Nephron (organoid): ENCODE results near the gene ZNF398.

Experiments used
- H3K27ac Mint-ChIP-seq, 3 experiments: 2 replicates each; pipeline ENCODE4 v1.8.0; 2020; ENCODE audit warnings: mixed read lengths in 3 of 3, mild to moderate bottlenecking in 2 of 3, moderate library complexity in 1 of 3
- H3K27me3 Mint-ChIP-seq: 2 replicates; pipeline ENCODE4 v1.8.0; 2021; ENCODE audit warnings: low read depth, mild to moderate bottlenecking, moderate library complexity, mixed read lengths
- H3K36me3 Mint-ChIP-seq: 2 replicates; pipeline ENCODE4 v1.8.0; 2020; ENCODE audit warnings: low read depth, mixed read lengths
- H3K4me1 Mint-ChIP-seq: 2 replicates; pipeline ENCODE4 v1.8.0; 2020; ENCODE audit warnings: mixed read lengths
- H3K4me3 Mint-ChIP-seq, 3 experiments: 2 replicates each; pipeline ENCODE4 v1.8.0; 2020; ENCODE audit warnings: mild to moderate bottlenecking in 3 of 3, mixed read lengths in 3 of 3, moderate library complexity in 2 of 3
- H3K9me3 Mint-ChIP-seq: 2 replicates; pipeline ENCODE4 v1.8.0; 2020; ENCODE audit warnings: mixed read lengths
- CTCF ChIP-seq, 3 experiments: fragments of 200-600 bp; sonication (generic); IDR thresholded peaks; one replicate each; pipeline ENCODE4 v1.5.0; 2021; ENCODE audit warnings: antibody characterized with exemption in 3 of 3; ENCODE audit not compliant: unreplicated experiment in 3 of 3

The ZNF398 gene

DNA sequence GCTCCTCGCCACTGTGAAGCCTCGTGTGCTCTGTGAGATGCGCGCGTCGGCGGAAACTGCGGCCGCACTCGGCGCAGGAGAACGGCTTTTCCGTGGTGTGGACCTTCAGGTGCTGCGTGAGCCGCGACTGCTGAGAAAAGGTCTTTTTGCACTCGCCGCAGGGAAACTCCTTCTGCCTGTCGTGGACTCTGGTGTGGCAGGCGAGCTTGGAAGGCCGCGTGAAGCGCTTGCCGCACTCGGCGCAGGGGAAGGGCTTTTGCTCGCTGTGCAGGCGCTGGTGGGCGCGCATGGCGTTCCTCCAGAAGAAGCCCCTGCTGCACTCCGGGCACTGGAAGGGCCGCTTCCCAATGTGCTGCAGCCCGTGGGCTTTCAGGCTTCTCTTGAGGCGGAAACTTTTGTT is 43.0 kb upstream of the ZNF398 start:
- TF ChIP-seq CTCF (IDR thresholded peaks at IDR 0.05; ENCODE audit: unreplicated experiment in 3 of 3), result no peak
- Mint-ChIP-seq H3K9me3 (no peaks in the 10 kb centered on the region), H3K27ac (no peak overlapping the region), H3K4me1 (peaks cover 5% of the 10 kb centered on the region), H3K36me3 (peaks cover 18% of the 10 kb centered on the region), H3K27me3 (peaks cover 3% of the 10 kb centered on the region), H3K4me3 (no peak overlapping the region)

- Mint-ChIP-seq H3K4me1 (peaks cover 5% of the 10 kb centered on the region), H3K27ac (no peak overlapping the region), H3K36me3 (peaks cover 21% of the 10 kb centered on the region), H3K4me3 (no peak overlapping the region), H3K9me3 (no peaks in the 10 kb centered on the region), H3K27me3 (no peaks in the 10 kb centered on the region)
- TF ChIP-seq CTCF (IDR thresholded peaks at IDR 0.05; ENCODE audit: unreplicated experiment in 3 of 3), result no peak
Observed at GRCh38 chr7:149104749-149105148, 42.5 kb upstream of the ZNF398 start.

GRCh38 chr7:149109969-149110368 is 37.3 kb upstream of the ZNF398 start:
- no peak overlapping the region for H3K27ac Mint-ChIP-seq
- TF ChIP-seq CTCF (IDR thresholded peaks at IDR 0.05; ENCODE audit: unreplicated experiment in 3 of 3), result no peak
- H3K4me3 Mint-ChIP-seq, result no peak overlapping the region
- H3K27me3 Mint-ChIP-seq, result no peaks in the 10 kb centered on the region
- H3K4me1 Mint-ChIP-seq, result no peaks in the 10 kb centered on the region
- no peaks in the 10 kb centered on the region for H3K9me3 Mint-ChIP-seq
- H3K36me3 Mint-ChIP-seq, result peaks cover 18% of the 10 kb centered on the region

DNA sequence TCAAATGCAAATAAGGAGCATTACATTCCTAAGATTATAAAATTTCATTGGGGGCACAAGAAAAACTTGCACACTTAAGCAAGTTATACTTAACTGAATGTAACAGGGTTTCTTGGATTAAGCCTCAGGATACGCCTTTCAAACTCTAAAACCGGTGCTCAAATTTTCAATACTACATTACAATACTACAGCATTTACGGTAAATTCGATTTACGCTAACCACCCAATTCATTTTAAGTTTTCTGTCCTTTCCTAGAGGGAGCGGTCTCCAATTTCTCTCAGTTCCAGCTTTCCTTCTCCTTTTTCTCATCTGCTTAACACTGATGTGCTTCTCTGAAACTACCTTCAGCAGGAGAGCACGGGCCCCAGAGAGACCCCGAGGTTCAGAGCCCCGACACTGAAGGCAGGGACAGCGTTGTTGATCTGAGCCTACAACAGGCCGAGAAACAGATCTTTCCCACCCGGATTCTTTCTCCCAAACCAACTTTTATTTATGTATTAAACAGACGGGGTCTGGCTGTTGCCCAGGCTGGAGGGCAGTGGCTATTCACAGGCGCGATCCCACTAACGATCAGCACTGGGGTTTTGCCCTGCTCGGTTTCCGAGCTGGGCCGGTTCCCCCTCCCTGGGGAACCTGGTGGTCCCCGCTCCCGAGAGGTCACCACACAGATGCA is 21.9 kb upstream of the ZNF398 start:
- TF ChIP-seq CTCF (IDR thresholded peaks at IDR 0.05; ENCODE audit: unreplicated experiment in 3 of 3), result no peak
- Mint-ChIP-seq H3K27ac (peak overlapping the region; percentile 94 to 96 (median 96)), H3K36me3 (peaks cover 18% of the 10 kb centered on the region), H3K9me3 (no peaks in the 10 kb centered on the region), H3K4me3 (peak overlapping the region; percentile 93 to 100 (median 99)), H3K4me1 (peaks cover 19% of the 10 kb centered on the region), H3K27me3 (peaks cover 3% of the 10 kb centered on the region)

- Mint-ChIP-seq H3K4me3 (peak within 1 kb of the TSS; percentile 93 to 100 (median 99)), H3K27ac (peak within 1 kb of the TSS; percentile 96 to 98 (median 96)), H3K9me3 (peaks cover 5% of the 10 kb centered on the region), H3K27me3 (peaks cover 3% of the 10 kb centered on the region), H3K4me1 (peaks cover 19% of the 10 kb centered on the region), H3K36me3 (peaks cover 25% of the 10 kb centered on the region)
- peak; percentile 92 to 97 (median 94) for TF ChIP-seq CTCF (IDR thresholded peaks at IDR 0.05; ENCODE audit: unreplicated experiment in 3 of 3)
Observed at GRCh38 chr7:149125863-149126661, 21.2 kb upstream of the ZNF398 start, which contains the start of gene ZNF425. TSS of gene ZNF425 (minus strand) at chr7:149126324. CDS start at chr7:149126213, 111 bp downstream.
